Fibroblast of lung (primary cell): ENCODE data around the gene SUN5.

ENCODE experiments used
- CTCF ChIP-seq, 2 donors: IDR thresholded peaks in 1 of 2; conservative IDR thresholded peaks in 1 of 2; 1 replicate in 1 of 2; 2 replicates in 1 of 2; pipeline ENCODE4 v1.5.1; 2011 to 2012; ENCODE audit warnings: low read length in 2 of 2, control low read depth in 1 of 2, inconsistent platforms in 1 of 2, low read depth in 1 of 2, mild to moderate bottlenecking in 1 of 2
- EZH2 ChIP-seq: IDR thresholded peaks from 2 replicates; pipeline ENCODE4 v1.5.1; 2012; ENCODE audit warnings: low read length, control low read depth, mild to moderate bottlenecking; ENCODE audit errors: missing control alignments

- TF ChIP-seq CTCF (conservative IDR thresholded peaks at IDR 0.05 in 1 of 2, IDR thresholded peaks at IDR 0.05 in 1 of 2; ENCODE audit: low read depth in 1 of 2, low read length in 2 of 2) (no peak), EZH2 (no peak)
Measured at GRCh38 chr20:32966881-32967781, 37.1 kb downstream of the SUN5 start.
